Epithelial cell of proximal tubule (primary cell): ENCODE data around the gene FLT1. TPM values are rescaled to one million over a fixed set of nuclear protein-coding genes. Genes with fewer than 3 reads are reported as not detected.

Experiments used
- DNase-seq: peaks from one replicate; pipeline ENCODE4 v3.0.0-alpha.2; 2011; ENCODE audit warnings: low read depth
- H3K4me3 ChIP-seq: 2 replicates; pipeline ENCODE4 v1.5.1; 2011; ENCODE audit warnings: low read depth, mild to moderate bottlenecking, low read length
- total RNA-seq: library from RNA; depleted of rRNA; stranded (reverse); fragments of >200 nt; gene quantifications from 2 replicates; pipeline ENCODE4 v1.2.3, GENCODE V29; 2015
- TF ChIP-seq, protein P1 (sequence below): conservative IDR thresholded peaks from 2 replicates; pipeline ENCODE4 v1.5.1; 2012; ENCODE audit warnings: low read depth, mild to moderate bottlenecking, low read length

Gene FLT1
- total RNA-seq, 1 donor from 2014 or later: 0.17 TPM

DNA sequence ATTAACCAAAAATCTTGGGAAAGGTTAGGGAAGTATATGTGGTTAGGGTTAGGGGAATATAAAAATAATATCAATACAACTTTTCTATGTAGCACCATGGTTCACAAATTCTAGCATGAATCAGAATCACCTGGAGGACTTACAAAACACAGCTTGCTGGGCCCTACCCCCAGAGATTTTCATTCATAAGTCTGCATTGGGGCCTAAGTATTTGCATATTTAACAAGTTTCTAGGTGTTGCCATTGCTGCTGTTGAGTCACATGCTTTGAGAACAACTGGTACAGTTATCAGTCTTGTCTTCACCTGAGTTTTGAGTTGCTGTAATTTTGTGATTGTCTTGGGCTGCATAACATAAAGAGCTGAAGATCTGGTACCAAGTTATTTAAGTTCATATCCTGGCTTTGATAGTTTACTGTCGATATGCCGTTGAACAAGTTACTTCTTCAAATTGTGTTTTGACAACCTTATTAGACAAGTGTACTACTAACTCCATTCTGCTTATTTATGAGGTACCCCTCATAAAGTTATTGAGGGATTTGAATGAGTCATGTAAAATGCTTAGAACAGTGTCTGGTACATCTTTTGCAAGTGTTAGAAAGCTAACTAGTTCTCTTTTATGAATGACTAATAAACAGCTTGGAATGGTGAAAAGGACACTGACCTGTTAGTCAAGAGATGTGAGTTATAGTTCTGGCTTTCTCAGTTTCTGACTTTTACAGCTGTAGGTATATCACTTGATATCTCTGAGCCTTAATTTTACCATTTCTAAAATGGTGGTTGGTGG is 223.7 kb downstream of the FLT1 start:
- peak; percentile 1 for DNase-seq
- no peak overlapping the region for H3K4me3 ChIP-seq
- TF ChIP-seq, protein P1, sequence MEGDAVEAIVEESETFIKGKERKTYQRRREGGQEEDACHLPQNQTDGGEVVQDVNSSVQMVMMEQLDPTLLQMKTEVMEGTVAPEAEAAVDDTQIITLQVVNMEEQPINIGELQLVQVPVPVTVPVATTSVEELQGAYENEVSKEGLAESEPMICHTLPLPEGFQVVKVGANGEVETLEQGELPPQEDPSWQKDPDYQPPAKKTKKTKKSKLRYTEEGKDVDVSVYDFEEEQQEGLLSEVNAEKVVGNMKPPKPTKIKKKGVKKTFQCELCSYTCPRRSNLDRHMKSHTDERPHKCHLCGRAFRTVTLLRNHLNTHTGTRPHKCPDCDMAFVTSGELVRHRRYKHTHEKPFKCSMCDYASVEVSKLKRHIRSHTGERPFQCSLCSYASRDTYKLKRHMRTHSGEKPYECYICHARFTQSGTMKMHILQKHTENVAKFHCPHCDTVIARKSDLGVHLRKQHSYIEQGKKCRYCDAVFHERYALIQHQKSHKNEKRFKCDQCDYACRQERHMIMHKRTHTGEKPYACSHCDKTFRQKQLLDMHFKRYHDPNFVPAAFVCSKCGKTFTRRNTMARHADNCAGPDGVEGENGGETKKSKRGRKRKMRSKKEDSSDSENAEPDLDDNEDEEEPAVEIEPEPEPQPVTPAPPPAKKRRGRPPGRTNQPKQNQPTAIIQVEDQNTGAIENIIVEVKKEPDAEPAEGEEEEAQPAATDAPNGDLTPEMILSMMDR: no peak

DNA sequence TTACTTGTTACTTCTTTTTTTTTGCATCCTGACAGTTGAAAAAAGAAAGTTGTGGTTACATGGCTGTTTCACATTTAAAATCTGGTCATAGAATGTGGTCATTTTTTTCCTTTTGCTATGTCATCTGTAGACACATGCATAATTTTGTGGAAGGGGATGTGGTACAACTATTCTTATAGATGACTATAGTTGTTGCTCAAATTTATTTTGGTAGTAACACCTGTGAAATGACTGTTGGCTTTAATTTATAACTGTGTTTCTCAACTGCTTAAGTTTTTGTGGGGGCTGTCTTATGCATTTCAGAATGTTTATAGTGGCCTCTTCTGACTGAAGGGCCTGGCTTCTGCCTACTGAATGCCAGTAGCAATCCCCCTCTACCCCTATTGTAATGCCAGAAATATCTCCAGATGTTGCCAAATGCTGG is 226.1 kb downstream of the FLT1 start:
- no peak overlapping the region for H3K4me3 ChIP-seq
- TF ChIP-seq, protein P1: no peak
- DNase-seq: no peak

DNA sequence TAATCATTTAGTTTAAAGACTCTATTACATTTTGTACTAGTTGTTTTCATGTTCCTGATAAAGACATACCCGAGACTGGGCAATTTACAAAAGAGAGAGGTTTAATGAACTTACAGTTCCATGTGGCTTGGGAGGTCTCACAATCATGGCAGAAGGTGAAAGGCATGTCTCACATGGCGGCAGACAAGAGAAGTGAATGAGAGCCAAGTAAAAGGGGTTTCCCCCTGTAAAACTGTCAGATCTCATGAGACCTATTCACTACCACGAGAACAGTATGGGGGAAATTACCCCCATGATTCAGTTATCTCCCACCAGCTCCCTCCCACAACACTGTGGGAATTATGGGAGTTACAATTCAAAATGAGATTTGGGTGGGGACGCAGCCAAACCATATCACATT is 227.4 kb downstream of the FLT1 start:
- DNase-seq: no peak
- no peak overlapping the region for H3K4me3 ChIP-seq
- TF ChIP-seq, protein P1: no peak

DNA sequence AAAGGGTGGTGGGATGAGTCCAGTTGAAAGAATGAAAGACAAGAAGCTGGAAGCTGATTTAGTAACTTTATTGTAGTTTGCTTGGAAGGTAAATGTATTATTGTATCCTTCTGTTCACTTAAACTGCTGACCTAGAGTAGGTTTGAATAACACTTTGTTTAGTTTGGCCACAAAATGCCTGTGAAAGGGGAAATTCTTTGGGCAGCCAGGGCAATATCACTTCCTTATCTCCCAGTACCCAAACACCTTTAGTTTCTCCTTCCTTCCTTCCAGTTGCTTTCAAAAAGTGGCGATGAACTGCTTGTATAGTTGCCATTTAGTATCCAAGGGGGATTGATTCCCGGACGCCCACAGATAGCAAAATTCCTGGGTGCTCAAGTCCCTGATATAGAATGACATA is 236.5 kb downstream of the FLT1 start:
- TF ChIP-seq, protein P1: no peak
- no peak overlapping the region for H3K4me3 ChIP-seq
- DNase-seq: no peak

DNA sequence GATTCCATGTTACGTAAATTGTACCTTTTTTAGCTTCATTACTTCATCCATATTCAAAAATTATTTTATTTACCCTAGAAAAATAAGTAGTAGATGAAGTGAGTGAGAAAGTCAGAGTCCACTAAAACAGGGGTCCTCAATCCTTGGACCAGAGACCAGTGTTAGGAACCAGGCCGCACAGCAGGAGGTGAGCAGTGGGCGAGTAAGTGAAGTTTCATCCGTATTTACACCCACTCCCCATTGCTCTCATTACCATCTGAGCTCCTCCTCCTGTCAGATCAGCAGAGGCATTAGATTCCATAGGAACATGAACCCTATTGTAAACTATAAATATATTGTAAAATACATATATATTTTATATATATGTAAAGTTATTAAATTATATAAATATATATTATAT is 237.6 kb downstream of the FLT1 start:
- no peak overlapping the region for H3K4me3 ChIP-seq
- TF ChIP-seq, protein P1: no peak
- DNase-seq: no peak

DNA sequence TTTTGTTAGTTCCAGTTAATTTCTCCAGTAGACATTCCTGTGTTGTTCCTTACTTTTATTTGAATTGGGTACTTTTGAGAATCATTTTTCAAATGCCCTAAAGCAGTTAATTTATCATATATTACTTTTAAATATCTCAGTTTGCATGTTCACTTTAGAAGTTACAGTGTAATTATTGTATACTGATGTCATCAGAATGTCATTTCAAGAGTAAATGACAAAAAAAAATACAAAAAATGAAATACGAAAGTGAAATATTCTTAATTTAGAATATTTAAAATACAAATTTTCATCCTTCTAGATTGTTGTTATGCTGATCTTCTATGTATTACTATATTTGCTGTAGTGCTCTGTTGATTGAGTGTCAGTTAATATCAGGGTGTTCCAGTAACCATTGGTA is 242.4 kb downstream of the FLT1 start:
- TF ChIP-seq, protein P1: no peak
- no peak for DNase-seq
- no peak overlapping the region for H3K4me3 ChIP-seq

DNA sequence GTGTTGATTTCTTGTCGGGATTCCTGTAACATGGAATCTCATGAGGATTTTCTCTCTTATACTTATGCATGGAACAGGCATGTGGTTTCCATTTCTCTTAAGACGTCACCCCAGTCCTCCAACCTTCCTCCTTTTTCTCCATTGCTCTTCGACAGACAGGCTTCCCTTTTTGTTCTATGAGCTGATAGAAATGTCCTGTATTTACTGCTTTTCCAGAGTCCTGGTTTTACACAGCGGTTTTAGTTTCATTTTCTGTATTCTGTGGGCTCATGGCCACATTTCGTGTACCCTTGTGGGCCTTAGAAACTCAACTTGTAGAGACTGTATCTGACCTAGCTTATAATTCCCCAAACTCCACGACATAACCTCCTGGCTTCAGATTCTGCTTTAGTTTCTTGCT is 243.5 kb downstream of the FLT1 start:
- no peak for DNase-seq
- TF ChIP-seq, protein P1: no peak
- no peak overlapping the region for H3K4me3 ChIP-seq
